Hepatocyte (in vitro differentiated cells): Measurements from ENCODE around the gene COP1.

ENCODE experiments used
- EZH2phosphoT487 ChIP-seq: fragments of 200-600 bp; sonication (generic); IDR thresholded peaks from one replicate; pipeline ENCODE4 v1.6.1; 2018; ENCODE audit warnings: antibody characterized with exemption, mild to moderate bottlenecking, low read depth, moderate library complexity; ENCODE audit not compliant: unreplicated experiment, severe bottlenecking
- TF ChIP-seq, protein P1 (sequence below): fragments of 200-600 bp; sonication (generic); IDR thresholded peaks from 2 replicates; pipeline ENCODE4 v1.5.1; 2016; ENCODE audit warnings: antibody characterized with exemption, mild to moderate bottlenecking; ENCODE audit not compliant: poor library complexity

DNA sequence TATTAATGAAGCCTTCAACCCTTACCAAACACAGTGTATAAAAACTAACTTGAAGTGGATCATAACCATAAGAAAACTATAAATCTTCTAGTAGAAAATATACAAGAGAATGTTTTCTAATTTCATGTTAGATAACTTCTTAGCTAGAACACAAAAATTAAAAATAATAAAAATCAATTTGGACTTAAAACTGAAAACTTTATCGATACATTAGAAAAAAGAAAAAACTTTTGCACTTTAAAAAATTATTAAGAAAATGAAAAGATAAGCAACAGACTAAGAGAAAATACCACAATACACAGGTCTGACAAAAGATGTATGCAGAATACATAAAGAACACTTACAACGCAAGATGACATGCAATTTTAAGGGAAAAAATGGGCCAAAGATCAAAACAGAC lies 8.7 kb downstream of the COP1 start:
- TF ChIP-seq, protein P1, sequence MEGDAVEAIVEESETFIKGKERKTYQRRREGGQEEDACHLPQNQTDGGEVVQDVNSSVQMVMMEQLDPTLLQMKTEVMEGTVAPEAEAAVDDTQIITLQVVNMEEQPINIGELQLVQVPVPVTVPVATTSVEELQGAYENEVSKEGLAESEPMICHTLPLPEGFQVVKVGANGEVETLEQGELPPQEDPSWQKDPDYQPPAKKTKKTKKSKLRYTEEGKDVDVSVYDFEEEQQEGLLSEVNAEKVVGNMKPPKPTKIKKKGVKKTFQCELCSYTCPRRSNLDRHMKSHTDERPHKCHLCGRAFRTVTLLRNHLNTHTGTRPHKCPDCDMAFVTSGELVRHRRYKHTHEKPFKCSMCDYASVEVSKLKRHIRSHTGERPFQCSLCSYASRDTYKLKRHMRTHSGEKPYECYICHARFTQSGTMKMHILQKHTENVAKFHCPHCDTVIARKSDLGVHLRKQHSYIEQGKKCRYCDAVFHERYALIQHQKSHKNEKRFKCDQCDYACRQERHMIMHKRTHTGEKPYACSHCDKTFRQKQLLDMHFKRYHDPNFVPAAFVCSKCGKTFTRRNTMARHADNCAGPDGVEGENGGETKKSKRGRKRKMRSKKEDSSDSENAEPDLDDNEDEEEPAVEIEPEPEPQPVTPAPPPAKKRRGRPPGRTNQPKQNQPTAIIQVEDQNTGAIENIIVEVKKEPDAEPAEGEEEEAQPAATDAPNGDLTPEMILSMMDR: no peak
- TF ChIP-seq EZH2phosphoT487: no peak
